ENCODE measurements around the gene CASR.

The CASR gene

DNA sequence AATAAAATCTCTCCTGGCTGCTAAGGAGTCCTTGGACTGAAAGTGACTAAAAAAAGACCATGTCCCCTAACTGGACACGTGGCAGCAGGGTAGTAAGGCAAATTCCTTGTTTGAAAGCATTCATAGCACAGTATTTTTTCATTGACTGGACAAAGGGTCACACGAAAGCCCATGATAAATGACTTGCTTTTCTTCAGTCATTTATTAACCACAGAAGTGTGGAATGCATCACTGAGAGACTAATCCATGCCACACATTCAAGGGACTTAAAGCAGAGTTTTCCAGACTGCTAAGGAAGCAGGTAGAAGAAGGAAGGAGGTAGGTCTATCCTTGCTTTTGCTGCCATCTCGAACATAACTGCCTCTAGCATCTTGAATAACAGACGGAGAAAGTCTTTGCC lies 31.2 kb downstream of the CASR start:
- DNase-seq (ENCODE audit: low spot score), result no peak

DNA sequence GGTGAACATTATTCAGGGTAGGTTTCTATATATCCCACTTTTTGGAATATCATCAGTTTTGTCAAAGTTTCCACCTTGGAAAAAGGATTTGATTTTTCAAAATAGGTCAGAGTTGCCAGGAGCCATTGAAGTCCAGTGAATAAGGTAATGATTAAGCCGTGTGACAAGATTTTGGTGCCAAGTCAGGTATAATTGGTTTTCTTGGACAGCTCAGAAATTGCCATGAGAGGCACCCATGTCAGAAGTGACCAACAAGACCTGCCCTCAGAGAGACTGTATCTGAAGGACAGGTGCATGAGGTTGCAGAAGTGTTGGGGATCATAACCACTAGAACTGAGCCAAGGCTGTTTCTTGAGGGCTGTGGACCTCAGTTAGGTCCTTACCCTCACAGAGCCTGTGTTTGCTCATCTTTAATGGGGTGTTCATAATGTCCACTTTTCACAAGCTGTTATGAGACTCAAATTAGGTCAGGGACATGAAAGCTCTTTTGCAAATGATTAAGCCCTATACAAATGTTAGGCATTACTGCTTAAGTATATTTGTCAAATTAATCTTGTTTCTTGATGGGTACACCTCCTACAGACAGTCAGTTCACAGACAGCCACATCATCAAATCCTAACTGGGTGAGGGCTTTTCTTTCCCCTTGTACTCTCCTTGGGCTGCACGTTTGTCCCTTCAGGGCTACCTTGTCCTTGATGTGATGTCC lies 32.3 kb downstream of the CASR start:
- no peak for DNase-seq (ENCODE audit: low spot score)

DNA sequence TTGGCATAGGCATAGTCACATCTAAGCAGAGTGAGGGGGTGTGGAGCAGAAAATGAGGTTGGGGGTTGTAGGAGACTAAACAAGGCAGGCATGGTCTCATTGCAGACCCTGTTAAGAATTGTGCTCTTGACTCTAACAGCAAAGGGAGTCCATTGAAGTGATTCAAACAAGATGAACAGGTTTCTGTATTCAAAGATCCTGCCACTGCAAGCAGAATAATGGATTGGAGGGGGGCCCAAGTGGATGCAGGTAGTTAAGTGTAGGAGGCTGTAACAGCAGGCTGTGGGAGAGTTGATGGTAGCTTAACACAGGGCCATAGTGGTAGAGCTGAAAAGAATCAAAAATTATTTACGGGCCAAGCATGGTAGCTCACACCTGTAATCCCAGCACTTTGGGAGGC lies 34.4 kb downstream of the CASR start:
- no peak for DNase-seq (ENCODE audit: low spot score)

DNA sequence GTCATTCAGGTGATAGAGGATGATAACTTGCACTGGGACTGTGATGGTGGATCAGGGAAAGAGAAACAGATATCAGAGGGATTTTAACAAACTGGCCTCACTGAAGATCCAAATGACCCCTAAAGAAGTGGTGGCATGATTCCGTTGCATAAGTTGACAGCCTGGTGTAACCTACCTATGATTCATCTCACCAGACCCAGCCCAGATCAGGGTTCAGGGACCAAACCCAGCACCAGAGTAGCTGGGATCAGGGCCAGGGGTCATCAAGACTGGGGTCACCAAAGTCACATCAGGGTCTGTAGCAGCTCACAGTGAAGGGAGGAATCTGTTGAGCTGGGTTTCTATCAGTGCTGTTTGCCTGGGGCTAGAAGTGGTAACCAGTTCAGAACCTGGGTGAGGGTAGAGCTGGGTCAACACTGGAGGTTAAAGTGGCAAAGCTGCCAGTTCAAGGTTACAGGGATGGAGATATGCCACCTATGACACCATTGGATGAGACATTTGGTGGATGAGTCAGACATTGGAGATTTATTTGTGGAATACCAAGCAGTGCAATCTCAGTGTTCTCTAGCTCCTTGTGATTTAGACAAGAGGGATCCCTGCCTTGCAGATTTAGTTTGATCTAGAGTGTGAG lies 35.9 kb downstream of the CASR start:
- DNase-seq (ENCODE audit: low spot score), result no peak

DNA sequence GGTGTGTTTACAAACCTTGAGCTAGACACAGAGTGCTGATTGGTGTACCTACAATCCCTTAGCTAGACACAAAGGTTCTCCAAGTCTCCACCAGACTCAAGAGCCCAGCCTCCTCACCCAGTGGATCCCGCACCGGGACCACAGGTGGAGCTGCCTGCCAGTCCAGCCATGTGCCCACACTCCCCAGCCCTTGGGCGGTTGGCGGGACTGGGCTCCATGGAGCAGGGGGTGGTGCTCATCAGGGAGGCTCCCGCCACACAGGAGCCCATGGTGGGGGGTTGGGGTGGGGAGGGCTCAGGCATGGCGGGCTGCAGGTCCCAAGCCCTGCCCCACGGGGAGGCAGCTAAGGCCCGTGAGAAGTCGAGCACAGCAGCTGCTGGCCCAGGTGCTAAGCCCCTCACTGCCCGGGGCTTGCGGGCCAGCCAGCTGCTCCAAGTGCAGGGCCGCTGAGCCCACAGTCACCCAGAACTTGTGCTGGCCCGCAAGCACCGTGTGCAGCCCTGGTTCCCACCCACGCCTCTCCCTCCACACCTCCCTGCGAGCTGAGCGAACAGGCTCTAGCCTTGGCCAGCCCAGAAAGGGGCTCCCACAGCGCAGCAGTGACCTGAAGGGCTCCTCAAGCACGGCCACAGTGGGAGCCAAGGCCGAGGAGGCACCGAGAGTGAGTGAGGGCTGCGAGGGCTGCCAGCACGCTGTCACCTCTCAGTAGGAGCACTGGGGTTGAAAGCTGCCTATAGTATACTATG lies 43.7 kb downstream of the CASR start:
- no peak for DNase-seq (ENCODE audit: low spot score)

DNA sequence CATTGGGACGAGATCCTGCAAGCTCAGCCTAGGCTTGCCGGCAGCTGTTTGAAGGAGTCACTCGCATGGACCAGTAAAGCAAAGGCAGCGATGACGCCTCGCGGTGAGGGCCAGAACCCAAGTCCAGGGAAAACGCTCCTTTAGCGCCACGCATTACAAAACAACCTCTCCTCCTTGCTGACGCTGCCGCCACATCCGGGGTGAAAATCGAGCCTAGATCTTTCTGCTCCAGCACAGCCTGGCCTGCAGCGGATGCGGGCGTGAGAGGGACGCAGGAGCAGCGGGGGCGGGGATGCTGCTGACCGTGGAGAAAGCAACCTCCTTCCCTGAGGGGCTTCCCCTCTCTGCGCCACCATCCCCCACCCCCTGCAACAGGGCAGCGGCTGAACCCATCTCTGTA lies 46.7 kb downstream of the CASR start:
- no peak for DNase-seq (ENCODE audit: low spot score)

DNA sequence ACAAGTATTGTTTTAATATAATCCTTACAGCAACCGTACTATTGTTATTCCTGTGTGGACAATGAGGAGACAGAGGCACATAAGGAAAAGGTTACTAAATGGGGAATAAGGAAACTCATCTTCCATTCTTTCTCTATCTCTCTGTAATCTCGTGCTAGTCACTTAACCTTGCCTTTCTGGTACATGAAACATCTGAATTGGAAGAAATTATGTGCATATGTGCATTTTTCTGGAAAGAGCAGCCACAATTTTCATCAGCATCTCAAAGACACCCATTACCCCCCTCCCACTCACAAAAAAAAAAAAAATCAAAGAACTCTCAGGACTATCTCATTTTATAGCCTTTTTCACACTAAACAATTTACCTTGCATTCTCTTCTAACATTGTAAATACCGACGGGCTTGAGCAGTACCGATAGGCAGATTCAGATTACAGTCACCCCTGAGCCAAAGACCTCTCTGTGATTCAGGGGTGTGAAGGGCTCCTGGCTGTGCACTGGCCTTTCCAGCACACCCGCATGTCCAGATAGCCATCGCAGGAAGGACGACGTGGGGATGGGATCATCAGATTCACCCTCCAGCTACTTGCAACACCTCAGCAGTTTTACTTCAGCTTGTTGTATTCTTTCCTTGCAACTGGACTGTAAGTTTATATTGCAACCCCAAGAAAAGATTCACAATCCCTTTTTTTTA lies 48.1 kb downstream of the CASR start:
- peak; percentile 0 for DNase-seq (ENCODE audit: low spot score)

DNA sequence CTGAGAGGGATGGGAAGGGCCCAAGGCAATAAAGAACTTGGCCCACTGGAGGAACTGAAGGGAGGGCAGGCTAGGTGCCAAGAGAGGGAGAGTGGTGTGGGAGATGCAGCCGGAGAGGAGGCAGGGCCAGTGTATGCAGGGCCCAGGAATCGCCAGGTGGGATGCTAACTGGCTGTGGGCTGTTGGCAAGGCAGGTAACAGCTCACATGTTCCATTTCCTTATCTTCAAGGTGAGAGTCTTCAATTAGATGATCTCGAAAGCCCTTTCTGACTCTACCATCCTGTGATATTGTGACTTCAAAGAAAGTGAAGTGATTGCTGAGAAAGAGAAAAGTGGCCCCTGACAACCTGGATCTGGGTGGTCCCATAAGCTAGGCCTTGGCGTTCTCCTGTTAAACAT lies 49.0 kb downstream of the CASR start:
- DNase-seq (ENCODE audit: low spot score), result no peak

DNA sequence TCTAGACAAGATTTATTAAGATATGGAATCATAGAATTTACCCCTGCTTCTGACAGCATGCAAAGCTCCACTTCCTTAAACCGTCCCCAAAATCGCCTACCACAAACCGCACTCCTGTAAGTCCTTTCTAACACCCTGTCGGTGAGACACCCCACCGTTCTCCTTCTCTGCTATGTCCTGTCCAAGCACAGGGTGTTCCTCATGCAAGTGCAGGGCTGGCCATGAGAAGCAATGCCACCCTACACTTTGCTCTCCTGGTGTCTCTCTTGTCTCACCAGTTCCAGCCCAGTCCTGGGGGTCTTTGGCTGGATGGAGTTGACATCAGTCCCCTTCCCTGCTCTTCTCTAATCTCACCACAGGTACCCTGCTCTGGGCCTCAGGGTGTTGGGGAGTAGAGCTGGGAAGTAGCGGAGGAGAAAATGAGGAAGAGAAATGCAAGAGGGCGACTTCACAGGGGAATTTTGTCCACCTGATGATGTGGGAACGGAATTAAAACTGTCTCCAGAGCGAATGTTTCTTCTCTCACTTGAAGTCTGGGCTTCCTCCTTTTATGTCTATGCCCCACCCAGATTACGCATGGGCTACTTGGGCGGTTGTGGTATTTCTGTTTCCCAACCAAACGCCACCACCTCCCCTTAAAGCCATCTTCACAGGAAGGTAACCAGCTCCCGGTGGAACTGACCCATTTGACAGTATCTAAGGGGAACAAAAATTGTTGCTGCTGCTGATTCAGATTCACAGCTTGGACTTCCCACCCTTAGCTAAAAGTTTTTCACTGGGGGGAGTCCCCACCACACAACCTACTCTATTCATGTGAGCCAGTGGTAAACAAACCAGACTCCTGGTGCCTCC lies 49.9 kb downstream of the CASR start:
- no peak for DNase-seq (ENCODE audit: low spot score)

DNA sequence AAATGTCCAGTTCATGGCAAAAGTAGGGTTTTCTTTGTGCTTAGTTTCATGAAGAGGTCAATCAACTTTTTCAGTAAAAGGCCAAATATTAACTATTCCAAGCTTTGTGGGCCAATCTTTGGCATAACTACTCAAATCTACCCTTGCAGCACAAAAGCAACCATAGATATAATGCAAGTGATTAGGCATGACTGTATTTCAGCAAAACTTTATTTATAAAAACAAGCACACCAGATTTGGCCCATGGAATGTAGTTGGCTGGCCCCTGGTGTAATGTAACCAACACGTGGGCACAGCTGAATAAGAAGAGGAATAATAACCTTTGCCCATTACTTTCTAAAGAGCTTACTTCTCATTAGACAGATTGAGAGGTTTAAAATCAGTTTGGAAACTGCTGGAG lies 50.6 kb downstream of the CASR start:
- DNase-seq (ENCODE audit: low spot score), result no peak

DNA sequence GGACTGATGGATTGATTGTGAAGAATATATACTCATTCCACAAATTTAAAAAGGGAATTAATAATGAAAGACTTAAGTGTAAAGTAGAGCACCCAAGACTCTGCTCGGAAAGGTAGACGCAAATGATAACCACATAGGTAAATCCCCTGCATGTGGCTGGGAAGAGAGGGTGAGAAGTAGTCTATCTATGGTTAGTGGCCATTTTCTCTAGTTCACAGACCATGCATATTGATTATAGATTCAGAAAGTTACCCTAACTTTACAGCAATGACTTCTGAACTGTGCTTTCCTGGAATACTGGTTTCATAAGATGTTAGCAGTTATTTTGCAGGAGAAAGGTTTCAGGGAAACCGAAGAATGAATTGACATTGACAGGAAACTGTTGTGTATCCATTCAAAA lies 51.7 kb downstream of the CASR start:
- no peak for DNase-seq (ENCODE audit: low spot score)

DNA sequence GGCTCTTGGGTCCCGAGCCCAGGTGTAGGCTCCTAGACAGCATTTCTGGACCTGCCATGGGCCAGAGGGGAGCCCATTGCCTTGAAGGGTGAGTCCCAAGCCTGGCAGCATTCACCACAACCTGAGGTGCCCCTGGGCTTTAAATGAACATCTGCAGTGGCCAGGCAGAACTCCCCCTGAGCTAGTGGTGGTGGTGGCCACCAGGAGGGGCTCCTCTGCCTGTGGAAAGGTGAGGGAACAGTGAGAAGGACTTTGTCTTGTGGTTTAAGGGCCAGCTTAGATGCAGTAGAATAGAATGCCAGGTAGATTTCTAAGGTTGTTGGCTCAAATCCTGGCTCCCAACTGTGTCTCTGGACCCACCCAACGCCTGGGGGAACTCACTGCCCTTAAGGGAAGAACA lies 55.6 kb downstream of the CASR start:
- no peak for DNase-seq (ENCODE audit: low spot score)

DNA sequence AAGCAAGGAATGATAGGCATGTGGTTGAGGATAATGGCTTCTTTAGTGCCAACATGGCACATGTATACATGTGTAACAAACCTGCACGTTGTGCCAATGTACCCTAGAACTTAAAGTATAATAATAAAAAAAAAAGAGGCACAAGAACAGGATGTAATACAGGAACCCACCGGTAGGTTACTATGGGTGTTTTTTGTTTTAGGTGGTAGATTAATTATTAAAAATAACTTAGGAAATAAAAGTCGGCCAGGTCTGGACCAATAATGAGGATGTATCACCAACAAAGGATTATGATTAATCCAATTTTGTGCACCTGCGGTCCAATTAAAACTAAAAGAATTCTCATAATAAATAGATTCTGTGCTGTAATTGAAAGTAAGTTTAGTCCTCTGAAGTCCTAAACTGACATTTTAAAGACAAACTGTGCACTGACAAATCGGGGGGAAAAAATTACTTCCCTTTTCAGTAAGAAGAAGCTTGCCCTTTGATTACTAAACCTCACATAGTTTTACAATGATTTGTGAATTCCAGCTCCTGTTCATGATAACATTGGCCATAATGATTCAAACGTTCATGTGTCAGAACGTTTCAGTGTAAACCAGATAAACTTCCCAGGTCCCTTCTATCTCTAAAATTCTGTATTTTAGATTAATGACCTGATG lies 62.2 kb downstream of the CASR start:
- peak; percentile 28 for DNase-seq (ENCODE audit: low spot score)

DNA sequence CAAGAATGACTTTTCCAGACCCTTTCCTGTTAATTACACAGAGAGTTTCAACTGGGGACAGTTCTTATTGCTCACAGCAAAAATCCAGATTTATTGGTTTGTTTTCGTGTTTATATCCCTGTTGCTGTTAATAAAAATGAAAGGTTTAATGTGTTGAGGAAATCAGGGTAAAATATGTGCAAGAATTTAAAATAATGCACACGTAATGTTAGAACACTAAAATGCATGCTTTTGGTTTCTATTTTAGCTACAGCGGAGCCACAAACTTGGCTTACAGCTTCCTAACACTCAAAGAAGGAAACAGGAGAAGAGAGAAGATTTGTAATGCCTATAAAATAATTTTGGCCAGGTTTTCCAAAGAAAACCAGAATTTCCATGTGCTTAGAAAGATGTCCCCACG lies 62.7 kb downstream of the CASR start:
- no peak for DNase-seq (ENCODE audit: low spot score)

DNA sequence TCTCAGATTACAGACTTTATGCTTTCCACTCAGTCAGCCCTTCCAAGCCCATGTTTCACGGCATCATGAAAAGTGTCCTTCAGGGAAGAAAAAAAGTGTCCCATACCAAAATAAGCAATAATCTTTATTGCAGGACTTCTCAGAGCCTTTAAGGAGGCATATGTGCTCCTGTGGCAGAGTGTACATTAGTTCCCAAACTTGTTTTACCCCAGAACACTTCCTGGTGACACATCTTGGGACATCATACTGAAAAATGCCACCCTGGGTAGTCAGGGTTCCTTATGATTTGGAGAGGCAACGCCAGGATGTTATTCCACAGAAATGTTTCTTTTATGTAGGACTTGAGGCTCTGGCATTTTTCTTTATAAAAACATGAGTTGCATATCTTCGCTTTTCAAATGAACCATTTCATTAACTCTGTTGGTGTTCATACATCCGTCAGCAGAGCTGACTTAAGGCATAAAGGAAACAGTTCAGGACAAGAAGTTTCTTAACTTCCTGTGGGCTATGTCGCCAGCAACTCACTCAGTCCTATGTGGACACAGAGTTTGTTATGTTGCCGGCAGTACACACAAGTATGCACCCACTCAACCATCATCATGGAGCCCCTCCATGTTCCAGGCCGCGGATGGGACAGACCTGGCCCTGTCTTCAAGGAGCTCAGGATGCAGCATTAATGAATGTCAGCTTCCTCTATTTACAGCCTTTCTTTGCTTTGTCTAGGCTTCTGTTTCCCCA lies 63.8 kb downstream of the CASR start:
- no peak for DNase-seq (ENCODE audit: low spot score)

DNA sequence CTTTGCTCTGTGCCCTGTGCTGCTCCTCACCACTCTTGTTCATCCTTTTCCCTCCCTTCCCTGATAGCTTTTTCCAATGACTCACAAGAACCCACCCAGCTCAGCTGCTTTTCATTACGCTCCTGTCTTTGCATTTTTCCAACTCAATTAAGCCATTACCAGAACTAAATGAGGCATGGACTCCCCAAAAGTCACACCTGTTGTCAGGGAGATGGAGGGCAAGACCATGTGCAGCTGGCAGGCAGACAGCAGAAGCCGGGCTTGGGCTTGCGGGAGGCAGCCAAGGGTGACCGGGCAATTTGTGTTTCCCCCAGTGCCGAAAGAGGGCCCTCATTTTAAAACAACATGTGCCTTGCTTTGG lies 64.3 kb downstream of the CASR start:
- DNase-seq (ENCODE audit: low spot score), result no peak

DNA sequence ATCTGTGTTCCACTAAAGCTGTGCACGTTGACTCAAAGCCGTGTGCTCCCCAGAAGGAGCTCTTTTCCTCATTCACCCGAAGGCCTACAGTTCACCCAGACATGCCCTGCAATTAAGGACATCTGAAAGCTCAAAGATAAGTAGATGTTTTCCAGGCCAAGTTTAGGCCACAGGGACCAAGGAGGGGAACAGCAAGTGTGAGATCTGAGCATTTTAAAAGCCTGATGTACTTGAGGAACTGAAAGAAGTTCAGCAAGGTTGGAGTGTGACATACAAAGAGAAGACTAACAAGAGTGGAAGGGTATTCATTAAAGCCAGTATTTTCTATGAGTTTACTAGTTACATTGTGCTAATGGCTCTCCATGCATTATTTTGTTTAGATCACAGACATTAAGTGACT lies 68.0 kb downstream of the CASR start:
- no peak for DNase-seq (ENCODE audit: low spot score)

DNA sequence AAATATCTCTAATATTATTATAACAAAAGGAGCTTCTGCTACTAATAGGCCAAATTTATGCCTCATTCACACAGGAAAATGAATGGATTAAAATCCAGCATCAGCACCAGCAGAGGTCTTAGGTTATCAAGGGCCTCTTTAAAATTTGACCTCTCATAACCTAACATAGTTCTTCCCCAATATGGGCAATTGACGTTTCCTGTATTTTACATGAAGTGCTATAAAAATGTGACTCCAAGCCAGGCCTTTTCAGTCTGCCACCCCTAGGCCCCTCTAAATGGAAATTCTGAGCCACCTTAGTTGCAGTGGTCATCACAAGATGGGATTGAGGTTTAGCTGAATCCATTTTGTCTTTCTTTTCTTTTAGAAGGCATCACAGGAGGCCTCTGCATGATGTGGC lies 70.1 kb downstream of the CASR start:
- DNase-seq (ENCODE audit: low spot score), result no peak

DNA sequence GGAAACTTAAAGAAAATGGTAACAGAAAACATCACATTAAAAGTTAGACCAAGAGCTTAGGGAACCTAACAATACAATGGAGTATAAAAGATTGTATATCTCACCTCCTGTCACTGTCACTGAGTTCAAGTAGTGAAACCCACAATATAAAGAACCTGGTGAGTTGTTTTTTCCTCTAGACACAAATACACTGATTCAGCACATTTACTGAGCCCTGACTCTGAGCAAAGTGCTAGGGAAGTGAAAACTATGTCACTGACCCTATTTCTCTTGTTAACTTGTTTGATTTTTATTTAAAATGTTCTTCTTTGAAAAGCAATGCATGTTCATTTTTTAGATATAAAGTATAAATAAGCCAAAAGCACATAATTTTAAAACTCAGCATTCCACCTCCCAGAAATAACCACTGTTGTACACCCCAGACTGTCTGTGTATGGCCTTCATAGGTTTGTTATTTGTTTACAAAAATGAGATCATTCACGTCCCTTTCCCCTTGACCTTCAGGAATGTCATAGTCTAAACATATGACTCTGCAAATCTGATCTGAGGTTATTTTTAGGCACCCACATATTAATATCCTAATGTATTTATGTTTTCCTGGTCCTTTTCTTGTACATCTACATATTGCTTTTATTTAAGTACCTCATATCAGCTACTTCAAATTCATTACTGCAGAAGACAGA lies 72.4 kb downstream of the CASR start:
- no peak for DNase-seq (ENCODE audit: low spot score)

Data from AG20443 (cell line).